CD14-positive monocyte (primary cell): Measurements from ENCODE around the gene DNAAF1. TPM values are rescaled to one million over a fixed set of nuclear protein-coding genes. Genes with fewer than 3 reads are reported as not detected.

Experiments used
- DNase-seq, 3 donors: peaks; one replicate each; pipeline ENCODE4 v3.0.0-alpha.2; 2011 to 2022
- H2AFZ ChIP-seq: 2 replicates; pipeline ENCODE4 v1.6.0; 2012; ENCODE audit warnings: mild to moderate bottlenecking, low read depth, low read length, inconsistent platforms; ENCODE audit not compliant: insufficient read depth, poor library complexity, severe bottlenecking
- H3K27ac ChIP-seq, 2 donors: 1 replicate in 1 of 2; 2 replicates in 1 of 2; pipeline ENCODE4 v1.5.1; 2012 to 2013; ENCODE audit warnings: low read length in 2 of 2, control low read depth in 1 of 2, inconsistent platforms in 1 of 2, low read depth in 1 of 2, mild to moderate bottlenecking in 1 of 2
- H3K27me3 ChIP-seq, 2 donors: one replicate each; pipeline versions ENCODE4 v1.6.0 to v1.6.1; 2011 to 2013; ENCODE audit warnings: low read length in 2 of 2; ENCODE audit not compliant: control insufficient read depth in 2 of 2, insufficient read depth in 2 of 2
- H3K36me3 ChIP-seq, 2 donors: replicated peaks in 1 of 2; 1 replicate in 1 of 2; 2 replicates in 1 of 2; pipeline versions ENCODE4 v1.5.1 to v1.6.1; 2012 to 2013; ENCODE audit warnings: low read length in 2 of 2, control low read depth in 1 of 2, inconsistent platforms in 1 of 2, mild to moderate bottlenecking in 1 of 2; ENCODE audit not compliant: insufficient read depth in 2 of 2, control insufficient read depth in 1 of 2
- H3K4me1 ChIP-seq, 2 donors: 1 replicate in 1 of 2; 2 replicates in 1 of 2; pipeline versions ENCODE4 v1.5.1 to v1.6.1; 2012 to 2013; ENCODE audit warnings: low read length in 2 of 2, control low read depth in 1 of 2, inconsistent platforms in 1 of 2, mild to moderate bottlenecking in 1 of 2, moderate library complexity in 1 of 2; ENCODE audit not compliant: insufficient read depth in 2 of 2, control insufficient read depth in 1 of 2
- H3K4me2 ChIP-seq: replicated peaks from 2 replicates; pipeline ENCODE3; 2012; ENCODE audit warnings: low read length, moderate library complexity, mild to moderate bottlenecking; ENCODE audit not compliant: poor library complexity, severe bottlenecking; ENCODE audit errors: extremely low read depth
- H3K4me3 ChIP-seq, 3 experiments: fragments of 200-600 bp in 1 of 3; sonication (generic) in 1 of 3; replicated peaks in 1 of 3; 1 replicate in 2 of 3; 2 replicates in 1 of 3; pipeline ENCODE4 v1.5.1; 2011 to 2013; ENCODE audit warnings: low read length in 3 of 3, mild to moderate bottlenecking in 3 of 3, control low read depth in 2 of 3, low read depth in 2 of 3, inconsistent platforms in 1 of 3, moderate library complexity in 1 of 3
- H3K79me2 ChIP-seq: 2 replicates; pipeline ENCODE4 v1.6.0; 2012; ENCODE audit warnings: mild to moderate bottlenecking, control low read depth, inconsistent platforms, low read length, moderate library complexity; ENCODE audit not compliant: insufficient read depth
- H3K9ac ChIP-seq: 2 replicates; pipeline ENCODE4 v1.6.0; 2017; ENCODE audit warnings: low read length, mild to moderate bottlenecking; ENCODE audit not compliant: insufficient read depth, poor library complexity, severe bottlenecking
- H3K9me3 ChIP-seq, 2 donors: replicated peaks in 1 of 2; 1 replicate in 1 of 2; 2 replicates in 1 of 2; pipeline versions ENCODE4 v1.5.1 to v1.6.1; 2012 to 2013; ENCODE audit warnings: low read length in 2 of 2, control low read depth in 1 of 2; ENCODE audit not compliant: control insufficient read depth in 1 of 2, insufficient read depth in 1 of 2
- H4K20me1 ChIP-seq: 2 replicates; pipeline ENCODE4 v1.6.0; 2012; ENCODE audit warnings: mild to moderate bottlenecking, low read length, control low read depth, moderate library complexity; ENCODE audit not compliant: insufficient read depth
- H3K27ac Mint-ChIP-seq, 7 donors: one replicate each; pipeline ENCODE4 v1.8.0; 2020; ENCODE audit warnings: mild to moderate bottlenecking in 7 of 7, mixed read lengths in 7 of 7, moderate library complexity in 6 of 7, inconsistent platforms in 2 of 7
- H3K27me3 Mint-ChIP-seq, 3 donors: one replicate each; pipeline ENCODE4 v1.8.0; 2021 to 2022; ENCODE audit warnings: low read depth in 3 of 3, mild to moderate bottlenecking in 3 of 3, mixed read lengths in 3 of 3, moderate library complexity in 3 of 3, inconsistent platforms in 1 of 3
- H3K36me3 Mint-ChIP-seq, 2 donors: one replicate each; pipeline ENCODE4 v1.8.0; 2020; ENCODE audit warnings: mixed read lengths in 2 of 2, inconsistent platforms in 1 of 2, mild to moderate bottlenecking in 1 of 2
- H3K4me1 Mint-ChIP-seq: one replicate; pipeline ENCODE4 v1.8.0; 2020; ENCODE audit warnings: mild to moderate bottlenecking, mixed read lengths
- H3K4me3 Mint-ChIP-seq, 2 donors: one replicate each; pipeline ENCODE4 v1.8.0; 2020; ENCODE audit warnings: mild to moderate bottlenecking in 2 of 2, mixed read lengths in 2 of 2, moderate library complexity in 1 of 2
- H3K9me3 Mint-ChIP-seq, 7 donors: one replicate each; pipeline ENCODE4 v1.8.0; 2020 to 2022; ENCODE audit warnings: mixed read lengths in 7 of 7, mild to moderate bottlenecking in 6 of 7, moderate library complexity in 6 of 7, inconsistent platforms in 2 of 7
- CTCF ChIP-seq: fragments of 200-600 bp; IDR thresholded peaks from one replicate; pipeline ENCODE4 v1.8.0; 2022; ENCODE audit warnings: antibody characterized with exemption, mild to moderate bottlenecking
- WGBS: methylation state at CpG from one replicate; pipeline ENCODE4 v1.1.5; 2013; ENCODE audit warnings: missing lambda C conversion rate; ENCODE audit not compliant: insufficient coverage; 5-methylcytosine and 5-hydroxymethylcytosine counted together
- intact Hi-C, 2 donors: fragments of 100-400 bp; cut with micrococcal nuclease; formaldehyde crosslinking; loops; one replicate each; pipeline versions ENCODE4 v1.15.0 to v1.15.1; 2023
- polyA plus RNA-seq, 3 donors: library from polyadenylated mRNA; depleted of rRNA in 1 of 3; unstranded in 2 of 3; stranded (reverse) in 1 of 3; fragments of 300-500 nt in 2 of 3; fragments of >200 nt in 1 of 3; fragmentation: Illumina TruSeq in 2 of 3; gene quantifications; 1 replicate in 2 of 3; 2 replicates in 1 of 3; pipeline ENCODE4 v1.2.3, GENCODE V29; 2012 to 2021

The DNAAF1 gene
- polyA plus RNA-seq, 3 donors, result 0.23 to 14.6 TPM; not detected in 1

DNA sequence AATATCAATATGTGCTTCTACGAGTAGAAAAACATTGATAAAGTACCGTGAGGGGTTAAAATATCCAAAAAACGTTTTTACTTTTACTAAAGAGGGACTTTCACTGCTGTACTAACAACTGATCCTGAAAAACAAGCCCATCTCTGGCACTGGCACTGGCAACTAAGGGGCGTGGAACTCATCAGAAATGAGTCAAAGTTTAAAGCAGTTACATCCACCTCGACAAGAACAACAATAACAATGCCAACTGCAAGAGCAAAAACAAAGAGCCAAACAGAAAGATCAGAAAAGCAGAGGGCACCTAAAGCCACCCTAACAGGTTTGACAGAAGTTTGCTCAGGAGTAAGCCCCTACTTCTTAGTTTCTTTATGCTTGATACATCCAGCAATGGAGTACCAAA lies 41.4 kb upstream of the DNAAF1 start:
- no peak overlapping the region for H3K4me3 Mint-ChIP-seq
- Histone ChIP-seq H4K20me1 (peaks cover 80% of the 10 kb centered on the region), H3K9ac (no peak overlapping the region), H3K79me2 (peaks cover 89% of the 10 kb centered on the region), H2AFZ (no peak overlapping the region), H3K4me1 (peaks cover 32% of the 10 kb centered on the region in 2 donors), H3K4me3 (no peak overlapping the region), H3K27ac (no peak overlapping the region), H3K9me3 (no peaks in the 10 kb centered on the region), H3K4me2 (no peak overlapping the region), H3K36me3 (peaks cover 25 to 40% of the 10 kb centered on the region in 2 donors), H3K27me3 (no peaks in the 10 kb centered on the region)
- WGBS, result 87% methylated on average over 2 of the region's 5 CpGs
- H3K4me1 Mint-ChIP-seq, result peaks cover 40% of the 10 kb centered on the region
- H3K9me3 Mint-ChIP-seq, result peaks cover 0 to 2% (median 0%) of the 10 kb centered on the region in 7 donors
- no peak for DNase-seq
- peaks cover 0 to 4% (median 0%) of the 10 kb centered on the region in 3 donors for H3K27me3 Mint-ChIP-seq
- TF ChIP-seq CTCF, result no peak
- no peak overlapping the region for H3K27ac Mint-ChIP-seq
- H3K36me3 Mint-ChIP-seq, result peaks cover 30 to 60% of the 10 kb centered on the region in 2 donors
- intact Hi-C loops, result loop anchor here in 1 of 2 donors (5.0 kb wide), 1 partner anchor 36 kb away; no protein-coding TSS in a partner anchor

- H3K4me1 Mint-ChIP-seq, result peaks cover 36% of the 10 kb centered on the region
- H3K36me3 Mint-ChIP-seq, result peaks cover 31 to 61% of the 10 kb centered on the region in 2 donors
- H3K79me2 ChIP-seq, result peaks cover 89% of the 10 kb centered on the region
- WGBS, result 94% methylated on average over 3 of the region's 3 CpGs
- H3K27ac Mint-ChIP-seq, result peak overlapping the region in 1 of 7 donors; percentile 39
- H3K4me1 ChIP-seq, result peaks cover 30 to 31% of the 10 kb centered on the region in 2 donors
- intact Hi-C loops, result loop anchor here in 1 of 2 donors (5.0 kb wide), 1 partner anchor 37 kb away; no protein-coding TSS in a partner anchor
- H3K9me3 Mint-ChIP-seq, result peaks cover 0 to 2% (median 0%) of the 10 kb centered on the region in 7 donors
- peaks cover 28 to 40% of the 10 kb centered on the region in 2 donors for H3K36me3 ChIP-seq
- H3K27me3 ChIP-seq, result no peaks in the 10 kb centered on the region
- no peak overlapping the region for H3K4me2 ChIP-seq
- H3K27ac ChIP-seq, result no peak overlapping the region
- no peak overlapping the region for H3K9ac ChIP-seq
- no peak for DNase-seq
- no peak overlapping the region for H3K4me3 ChIP-seq
- H4K20me1 ChIP-seq, result peaks cover 80% of the 10 kb centered on the region
- H2AFZ ChIP-seq, result no peak overlapping the region
- no peak for TF ChIP-seq CTCF
- H3K4me3 Mint-ChIP-seq, result no peak overlapping the region
- peaks cover 0 to 4% (median 0%) of the 10 kb centered on the region in 3 donors for H3K27me3 Mint-ChIP-seq
- H3K9me3 ChIP-seq, result no peaks in the 10 kb centered on the region
Measured at GRCh38 chr16:84104231-84104630, 40.9 kb upstream of the DNAAF1 start.
